Esophagus squamous epithelium (tissue), 5 donors: ENCODE measurements around the gene ALG8. TPM values are rescaled to one million over a fixed set of nuclear protein-coding genes. Genes with fewer than 3 reads are reported as not detected.

Experiments used
- DNase-seq: peaks from one replicate; lab custom pipeline; 2025; lab: John Stamatoyannopoulos, UW
- H3K27ac ChIP-seq, 4 donors: fragments of 200-600 bp; sonication (generic); one replicate each; pipeline ENCODE4 v1.5.1; 2016 to 2019; ENCODE audit warnings: mild to moderate bottlenecking in 1 of 4
- H3K27me3 ChIP-seq, 4 donors: fragments of 200-600 bp; sonication (generic); 1 replicate in 3 of 4; 2 replicates in 1 of 4; pipeline versions ENCODE4 v1.5.1 to v1.6.0; 2017 to 2021; ENCODE audit warnings: antibody characterized with exemption in 1 of 4
- H3K36me3 ChIP-seq, 3 donors: fragments of 200-600 bp; sonication (generic); one replicate each; pipeline ENCODE4 v1.5.1; 2016 to 2019
- H3K4me1 ChIP-seq, 3 donors: fragments of 200-600 bp; sonication (generic); one replicate each; pipeline ENCODE4 v1.5.1; 2017 to 2019
- H3K4me3 ChIP-seq, 4 donors: fragments of 200-600 bp; sonication (generic); 1 replicate in 3 of 4; 2 replicates in 1 of 4; pipeline ENCODE4 v1.5.1; 2016 to 2019; ENCODE audit warnings: mild to moderate bottlenecking in 2 of 4, moderate library complexity in 1 of 4
- H3K9me3 ChIP-seq, 3 donors: fragments of 200-600 bp; sonication (generic); one replicate each; pipeline ENCODE4 v1.5.1; 2016 to 2019
- CTCF ChIP-seq, 6 experiments: fragments of 450-650 bp in 4 of 6; fragments of 200-600 bp in 2 of 6; sonication (generic) in 2 of 6; IDR thresholded peaks; one replicate each; pipeline ENCODE4 v1.5.1; 2016 to 2019; ENCODE audit warnings: antibody characterized with exemption in 6 of 6, mild to moderate bottlenecking in 4 of 6, moderate library complexity in 4 of 6
- POLR2A ChIP-seq, 4 donors: fragments of 450-650 bp; IDR thresholded peaks; one replicate each; pipeline ENCODE4 v1.6.1; 2017; ENCODE audit warnings: antibody characterized with exemption in 4 of 4, mild to moderate bottlenecking in 4 of 4, moderate library complexity in 3 of 4
- WGBS, 2 donors: methylation state at CpG; one replicate each; pipeline ENCODE4 v1.1.5; 2018; 5-methylcytosine and 5-hydroxymethylcytosine counted together
- intact Hi-C: fragments of 100-400 bp; cut with DNase I; formaldehyde crosslinking; loops from one replicate; pipeline ENCODE4 v1.15.0; 2022
- total RNA-seq, 4 donors: library from RNA; depleted of rRNA; stranded (reverse); fragments of >200 nt; gene quantifications; one replicate each; pipeline ENCODE4 v1.1.0, GENCODE V29; 2016
- donor health status: DM: yes; HTN: yes; CAD: no.

ALG8 gene
- total RNA-seq, 4 donors from 2014 or later, result 13.9 to 30.5 (median 27.3) TPM

GRCh38 chr11:78069465-78069864, 70.0 kb downstream of the ALG8 start:
- Histone ChIP-seq H3K4me1 (peaks cover 0 to 5% (median 0%) of the 10 kb centered on the region in 3 donors), H3K27me3 (no peaks in the 10 kb centered on the region), H3K27ac (no peak overlapping the region), H3K36me3 (peaks cover 0 to 69% (median 8%) of the 10 kb centered on the region in 3 donors), H3K4me3 (no peak overlapping the region), H3K9me3 (no peaks in the 10 kb centered on the region)
- intact Hi-C loops, result no loop called here
- DNase-seq, result no peak
- 61 to 65% methylated on average over 2 of the region's 2 CpGs for WGBS, 2 donors
- no peak for TF ChIP-seq CTCF (IDR thresholded peaks at IDR 0.05)
- no peak for TF ChIP-seq POLR2A (IDR thresholded peaks at IDR 0.05)

- Histone ChIP-seq H3K27ac (no peak overlapping the region), H3K27me3 (no peaks in the 10 kb centered on the region), H3K4me1 (no peaks in the 10 kb centered on the region), H3K36me3 (peaks cover 0 to 61% (median 8%) of the 10 kb centered on the region in 3 donors), H3K4me3 (no peak overlapping the region), H3K9me3 (no peaks in the 10 kb centered on the region)
- TF ChIP-seq CTCF (IDR thresholded peaks at IDR 0.05), result no peak
- TF ChIP-seq POLR2A (IDR thresholded peaks at IDR 0.05), result no peak
- intact Hi-C loops, result no loop called here
- 87 to 89% methylated on average over 4 of the region's 4 CpGs for WGBS, 2 donors
- DNase-seq, result no peak
These were observed 71.7 kb downstream of the ALG8 start for GRCh38 chr11:78067704-78068103.

GRCh38 chr11:78066471-78066870, 73.0 kb downstream of the ALG8 start:
- intact Hi-C loops, result no loop called here
- Histone ChIP-seq H3K4me3 (no peak overlapping the region), H3K27ac (no peak overlapping the region), H3K27me3 (no peaks in the 10 kb centered on the region), H3K4me1 (no peaks in the 10 kb centered on the region), H3K36me3 (peaks cover 0 to 49% (median 8%) of the 10 kb centered on the region in 3 donors), H3K9me3 (no peaks in the 10 kb centered on the region)
- 62 to 81% methylated on average over 2 of the region's 2 CpGs for WGBS, 2 donors
- TF ChIP-seq POLR2A (IDR thresholded peaks at IDR 0.05) (no peak), CTCF (IDR thresholded peaks at IDR 0.05) (no peak)
- no peak for DNase-seq

GRCh38 chr11:78065203-78065602, 74.2 kb downstream of the ALG8 start:
- no peak overlapping the region for H3K4me3 ChIP-seq
- H3K27me3 ChIP-seq, result no peaks in the 10 kb centered on the region
- no peak overlapping the region for H3K27ac ChIP-seq
- no peak for DNase-seq
- TF ChIP-seq POLR2A (IDR thresholded peaks at IDR 0.05) (no peak), CTCF (IDR thresholded peaks at IDR 0.05) (no peak)
- WGBS, 2 donors, result 79 to 94% methylated on average over 2 of the region's 2 CpGs
- no peaks in the 10 kb centered on the region for H3K4me1 ChIP-seq
- intact Hi-C loops, result no loop called here
- H3K36me3 ChIP-seq, result peaks cover 0 to 36% (median under 1%) of the 10 kb centered on the region in 3 donors
- no peaks in the 10 kb centered on the region for H3K9me3 ChIP-seq

- H3K27me3 ChIP-seq, result no peaks in the 10 kb centered on the region
- H3K4me3 ChIP-seq, result no peak within 1 kb of the TSS
- no peak for DNase-seq
- intact Hi-C loops, result no loop called here
- no peak within 1 kb of the TSS for H3K27ac ChIP-seq
- H3K9me3 ChIP-seq, result no peaks in the 10 kb centered on the region
- TF ChIP-seq CTCF (IDR thresholded peaks at IDR 0.05) (no peak), POLR2A (IDR thresholded peaks at IDR 0.05) (no peak)
- H3K4me1 ChIP-seq, result no peaks in the 10 kb centered on the region
- peaks cover 0 to 21% (median 0%) of the 10 kb centered on the region in 3 donors for H3K36me3 ChIP-seq
- WGBS, 2 donors, result 86 to 94% methylated on average over 7 to 8 of the region's 14 CpGs
These were observed 75.8 kb downstream of the ALG8 start, which contains the start of gene THRSP for GRCh38 chr11:78063440-78064181. TSS of gene THRSP (plus strand) at chr11:78063861. CDS start at chr11:78063882, 21 bp downstream.
